Ascending aorta (tissue), 2 donors: ENCODE data around the gene IRF9. TPM values are rescaled to one million over a fixed set of nuclear protein-coding genes. Genes with fewer than 3 reads are reported as not detected.
"Not testable (repeated sequence)": the region's sequence is repeated elsewhere in the genome, so short reads cannot be mapped to it uniquely, and the experiment has no call there.

ENCODE experiments used
- DNase-seq, 2 donors: peaks; one replicate each; pipeline ENCODE4 v3.0.0-alpha.2; 2019; ENCODE audit warnings: low spot score in 2 of 2
- H3K27ac ChIP-seq, 2 donors: fragments of 200-600 bp; sonication (generic); one replicate each; pipeline ENCODE4 v1.5.1; 2016 to 2017; ENCODE audit warnings: mild to moderate bottlenecking in 1 of 2
- H3K27me3 ChIP-seq: fragments of 200-600 bp; sonication (generic); one replicate; pipeline ENCODE4 v1.5.1; 2017
- H3K36me3 ChIP-seq, 2 donors: fragments of 200-600 bp; sonication (generic); one replicate each; pipeline ENCODE4 v1.5.1; 2016
- H3K4me1 ChIP-seq, 2 donors: fragments of 200-600 bp; sonication (generic); one replicate each; pipeline ENCODE4 v1.5.1; 2016 to 2017; ENCODE audit warnings: mild to moderate bottlenecking in 1 of 2
- H3K4me3 ChIP-seq, 2 donors: fragments of 200-600 bp; sonication (generic); one replicate each; pipeline ENCODE4 v1.5.1; 2016 to 2017; ENCODE audit warnings: mild to moderate bottlenecking in 1 of 2
- H3K9me3 ChIP-seq, 2 donors: fragments of 200-600 bp; sonication (generic); one replicate each; pipeline ENCODE4 v1.5.1; 2016
- CTCF ChIP-seq, 3 experiments: fragments of 200-600 bp in 2 of 3; fragments of 450-650 bp in 1 of 3; sonication (generic) in 2 of 3; IDR thresholded peaks; one replicate each; pipeline ENCODE4 v1.5.1; 2016 to 2019; ENCODE audit warnings: antibody characterized with exemption in 3 of 3, mild to moderate bottlenecking in 1 of 3, moderate library complexity in 1 of 3
- intact Hi-C: fragments of 100-400 bp; cut with DNase I; formaldehyde crosslinking; loops from one replicate; pipeline ENCODE4 v1.15.1; 2023
- total RNA-seq: library from RNA; depleted of rRNA; stranded (reverse); fragments of >200 nt; gene quantifications from one replicate; pipeline ENCODE4 v1.1.0, GENCODE V29; 2016

Gene IRF9
- total RNA-seq, 1 donor from 2014 or later, result 24.7 TPM

- DNase-seq, result peak; percentile 26 to 94
- Histone ChIP-seq H3K27me3 (no peaks in the 10 kb centered on the region), H3K9me3 (no peaks in the 10 kb centered on the region), H3K4me1 (peaks cover 8 to 25% of the 10 kb centered on the region in 2 donors), H3K27ac (peak within 1 kb of the TSS; percentile 97 to 99), H3K36me3 (peaks cover 13 to 17% of the 10 kb centered on the region in 2 donors), H3K4me3 (peak within 1 kb of the TSS; percentile 81 to 98)
- TF ChIP-seq CTCF (IDR thresholded peaks at IDR 0.05), result no peak
- intact Hi-C loops, result loop anchor here (1.0 to 2.0 kb wide), 3 partner anchors 18 to 47 kb away; partner anchors contain the start of genes CHMP4A, GMPR2, NEDD8 and TINF2
Observed at GRCh38 chr14:24195186-24196070, 34.4 kb downstream of the IRF9 start, which contains the start of gene TM9SF1. Gene TM9SF1, minus strand, starts transcription at chr14:24195441. Its CDS starts 422 bp downstream, at chr14:24195019.

- H3K27me3 ChIP-seq, result no peaks in the 10 kb centered on the region
- no peak for DNase-seq
- peak overlapping the region; percentile 97 to 99 for H3K27ac ChIP-seq
- peak overlapping the region; percentile 81 to 98 for H3K4me3 ChIP-seq
- H3K9me3 ChIP-seq, result no peaks in the 10 kb centered on the region
- H3K4me1 ChIP-seq, result peaks cover 8 to 25% of the 10 kb centered on the region in 2 donors
- no peak for TF ChIP-seq CTCF (IDR thresholded peaks at IDR 0.05)
- intact Hi-C loops, result no loop called here
- peaks cover 14 to 17% of the 10 kb centered on the region in 2 donors for H3K36me3 ChIP-seq
Observed at GRCh38 chr14:24196071-24197055, 35.3 kb downstream of the IRF9 start.

- Histone ChIP-seq H3K27me3 (no peaks in the 10 kb centered on the region), H3K36me3 (peaks cover 12 to 16% of the 10 kb centered on the region in 2 donors), H3K4me1 (peaks cover 8 to 25% of the 10 kb centered on the region in 2 donors), H3K4me3 (no peak overlapping the region), H3K27ac (no peak overlapping the region), H3K9me3 (no peaks in the 10 kb centered on the region)
- intact Hi-C loops, result no loop called here
- TF ChIP-seq CTCF (IDR thresholded peaks at IDR 0.05), result no peak
- DNase-seq, result no peak
Observed at GRCh38 chr14:24197056-24197450, 36.0 kb downstream of the IRF9 start.

GRCh38 chr14:24198814-24199524, 37.9 kb downstream of the IRF9 start:
- no peak for TF ChIP-seq CTCF (IDR thresholded peaks at IDR 0.05)
- intact Hi-C loops, result no loop called here
- Histone ChIP-seq H3K9me3 (no peaks in the 10 kb centered on the region), H3K36me3 (peaks cover 3 to 13% of the 10 kb centered on the region in 2 donors), H3K27ac (no peak overlapping the region), H3K27me3 (no peaks in the 10 kb centered on the region), H3K4me1 (peaks cover 8 to 25% of the 10 kb centered on the region in 2 donors), H3K4me3 (no peak overlapping the region)
- DNase-seq, result no peak

- intact Hi-C loops, H3K27me3 ChIP-seq, H3K27ac ChIP-seq, H3K9me3 ChIP-seq, H3K4me3 ChIP-seq, H3K4me1 ChIP-seq: not testable (repeated sequence)
- DNase-seq, result peak in 1 of 2 donors; percentile 31
- H3K36me3 ChIP-seq, result peaks cover 15 to 33% of the 10 kb centered on the region in 2 donors
Observed at GRCh38 chr14:24202538-24202937, 41.5 kb downstream of the IRF9 start.

GRCh38 chr14:24203249-24203886, 42.3 kb downstream of the IRF9 start:
- H3K36me3 ChIP-seq, result peaks cover 24 to 35% of the 10 kb centered on the region in 2 donors

More at GRCh38 chr14:24203249-24203886, 42.3 kb downstream of the IRF9 start:
- DNase-seq, result peak in 1 of 2 donors; percentile 24
- H3K9me3 ChIP-seq, intact Hi-C loops, H3K4me1 ChIP-seq, H3K4me3 ChIP-seq, H3K27ac ChIP-seq, H3K27me3 ChIP-seq: not testable (repeated sequence)
